Fibroblast of peridontal ligament (primary cell): ENCODE results near the gene RAPGEF5.
A peak's percentile ranks its signal among the peaks of the same experiment; 100 is the strongest.

Experiments used
- DNase-seq: peaks from one replicate; pipeline ENCODE4 v3.0.0-alpha.2; 2010; ENCODE audit errors: extremely low read depth

The RAPGEF5 gene

GRCh38 chr7:22317632-22318031, 39.3 kb downstream of the RAPGEF5 start:
- DNase-seq: no peak

GRCh38 chr7:22316914-22317313, 40.0 kb downstream of the RAPGEF5 start:
- no peak for DNase-seq

GRCh38 chr7:22307816-22308215, 49.1 kb downstream of the RAPGEF5 start:
- no peak for DNase-seq

- no peak for DNase-seq
Observed at GRCh38 chr7:22305706-22306105, 51.2 kb downstream of the RAPGEF5 start.

DNA sequence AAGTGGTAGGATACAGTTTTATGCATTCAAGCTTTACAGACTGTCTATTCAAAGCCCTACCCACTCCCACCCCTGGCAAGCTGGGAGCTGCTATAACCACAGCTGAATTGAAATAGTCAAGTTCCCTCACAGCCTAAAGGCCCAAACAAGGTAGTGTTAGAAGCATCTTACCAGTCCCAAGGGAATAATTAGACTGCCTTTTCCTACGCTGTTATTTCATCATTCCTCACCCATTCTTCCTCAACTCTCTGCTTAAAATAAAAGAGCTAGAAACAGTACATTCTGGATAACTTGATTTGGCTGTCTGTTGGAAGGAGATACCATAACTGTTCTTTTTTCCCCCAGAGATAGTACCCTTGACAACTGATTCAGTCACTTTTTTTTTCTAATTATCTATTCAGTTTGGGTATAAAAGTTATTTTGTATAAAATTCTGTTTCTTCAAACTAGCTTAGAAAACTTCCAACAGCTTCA, 54.0 kb downstream of the RAPGEF5 start:
- DNase-seq: peak; percentile 60

GRCh38 chr7:22302193-22302592, 54.8 kb downstream of the RAPGEF5 start:
- DNase-seq: no peak

DNA sequence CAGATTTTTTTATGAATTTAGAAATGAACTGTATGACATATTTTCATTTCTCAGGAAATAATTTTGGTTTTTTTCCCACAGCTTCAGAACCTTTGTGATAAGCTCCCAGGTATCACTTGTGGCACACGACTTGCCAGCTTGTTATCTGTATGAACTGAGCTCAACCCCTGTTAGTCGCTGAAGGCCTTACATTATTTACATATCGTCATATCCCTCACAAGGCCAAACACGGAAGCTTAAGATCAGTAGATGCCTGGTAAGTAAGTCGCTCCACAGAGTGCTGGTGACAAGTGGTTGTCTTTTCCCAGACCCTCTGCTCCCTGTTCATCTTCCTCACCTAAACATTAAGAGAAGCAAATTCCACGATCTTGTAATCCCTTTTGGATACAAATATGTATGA, 55.2 kb downstream of the RAPGEF5 start:
- no peak for DNase-seq

- DNase-seq: no peak
Observed at GRCh38 chr7:22300839-22301238, 56.1 kb downstream of the RAPGEF5 start.

GRCh38 chr7:22296916-22297315, 60.0 kb downstream of the RAPGEF5 start:
- DNase-seq: peak; percentile 60

DNA sequence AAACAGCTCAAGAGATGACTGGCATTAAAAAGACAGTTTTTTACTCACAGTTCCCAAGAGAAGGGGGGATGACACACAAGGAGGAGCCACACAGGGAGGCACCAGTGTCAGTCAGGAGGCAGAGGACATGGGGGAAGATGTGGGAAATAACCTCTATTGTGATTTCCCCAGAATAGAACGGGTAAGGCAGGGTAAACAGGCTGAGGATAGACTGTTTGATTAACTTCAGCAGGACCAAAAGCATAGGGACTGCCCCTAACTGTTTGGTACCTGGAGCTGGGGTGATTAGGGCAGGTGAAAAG, 60.7 kb downstream of the RAPGEF5 start:
- DNase-seq: no peak

GRCh38 chr7:22295402-22296264, 61.3 kb downstream of the RAPGEF5 start:
- DNase-seq: peak; percentile 62

GRCh38 chr7:22292531-22292930, 64.4 kb downstream of the RAPGEF5 start:
- DNase-seq: no peak

GRCh38 chr7:22291977-22292376, 65.0 kb downstream of the RAPGEF5 start:
- DNase-seq: no peak

- DNase-seq: no peak
Observed at GRCh38 chr7:22288202-22288601, 68.8 kb downstream of the RAPGEF5 start.

DNA sequence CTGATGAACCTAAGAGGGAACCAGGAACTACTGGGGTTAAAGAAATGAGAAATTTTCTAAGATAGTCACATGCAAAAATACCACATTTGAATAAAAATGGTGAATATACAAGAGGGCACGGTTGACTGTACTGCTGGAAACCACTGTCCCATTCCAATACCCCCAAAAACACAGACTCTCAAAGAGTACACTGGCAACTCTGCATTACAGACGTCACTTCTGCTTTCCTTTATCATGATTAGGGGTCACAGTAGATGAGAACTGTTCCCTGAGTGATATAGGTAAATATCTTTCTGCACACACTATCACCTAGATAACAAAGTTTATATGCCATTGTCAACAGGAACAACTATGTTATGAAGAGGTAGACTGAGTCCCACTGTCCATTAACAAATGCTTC, 69.5 kb downstream of the RAPGEF5 start:
- no peak for DNase-seq

GRCh38 chr7:22286436-22286835, 70.5 kb downstream of the RAPGEF5 start:
- peak; percentile 4 for DNase-seq

DNA sequence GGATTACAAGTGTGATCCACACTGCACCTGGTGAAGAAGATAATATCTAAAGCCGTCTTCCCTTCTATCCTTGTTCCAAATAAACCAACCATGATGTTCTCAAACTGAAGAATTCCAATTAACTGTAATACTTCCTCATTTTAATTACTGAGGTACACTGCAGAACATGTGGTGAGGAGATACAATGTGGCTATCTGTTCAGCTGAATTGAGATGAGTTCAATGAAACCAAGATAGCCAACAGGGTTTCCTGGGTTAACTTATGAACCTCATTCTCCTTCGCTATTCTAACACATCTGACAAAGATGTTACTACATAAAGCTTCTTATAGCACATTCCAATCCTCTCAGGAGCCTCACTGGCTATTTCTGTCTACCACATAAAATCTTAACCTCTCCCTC, 75.5 kb downstream of the RAPGEF5 start:
- no peak for DNase-seq

DNA sequence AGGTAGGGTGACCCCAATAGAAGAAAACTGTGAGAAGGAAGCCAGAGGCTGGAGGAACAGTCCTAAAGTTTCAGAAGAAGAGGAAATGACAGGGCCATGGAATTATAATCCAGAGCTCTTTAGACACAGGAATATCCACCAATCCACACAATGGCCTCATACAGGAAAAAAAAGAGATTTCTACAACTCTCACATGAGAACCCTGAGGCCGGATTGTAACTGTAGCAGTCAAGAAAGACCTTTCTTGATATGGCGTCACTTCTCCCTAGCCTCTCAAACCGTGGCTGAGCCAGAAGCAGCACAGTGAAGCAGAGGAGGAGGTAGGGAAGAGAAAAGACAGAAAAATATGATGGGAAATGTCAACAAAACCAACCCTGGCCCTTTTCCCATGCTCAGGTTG, 76.9 kb downstream of the RAPGEF5 start:
- no peak for DNase-seq

- DNase-seq: no peak
Observed at GRCh38 chr7:22278660-22279059, 78.3 kb downstream of the RAPGEF5 start.

DNA sequence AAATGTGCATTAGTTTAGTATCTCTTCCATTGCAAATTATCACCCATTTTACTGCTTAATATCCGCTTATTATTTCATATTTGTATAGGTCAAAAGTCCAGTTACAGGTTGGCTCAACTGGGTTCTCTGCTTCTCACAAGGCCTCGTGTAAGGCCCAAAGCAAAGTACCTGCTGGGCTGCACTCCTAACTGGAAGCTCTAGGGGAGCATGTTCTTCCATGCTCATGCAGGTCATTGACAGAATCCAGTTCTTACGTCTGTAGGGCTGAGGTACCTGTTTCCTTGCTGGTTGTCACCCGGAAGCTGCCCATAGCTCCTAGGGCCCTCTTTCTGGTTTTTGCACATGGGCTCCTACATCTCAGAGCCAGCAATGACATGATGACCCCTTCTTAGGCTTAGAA, 79.6 kb downstream of the RAPGEF5 start:
- no peak for DNase-seq

DNA sequence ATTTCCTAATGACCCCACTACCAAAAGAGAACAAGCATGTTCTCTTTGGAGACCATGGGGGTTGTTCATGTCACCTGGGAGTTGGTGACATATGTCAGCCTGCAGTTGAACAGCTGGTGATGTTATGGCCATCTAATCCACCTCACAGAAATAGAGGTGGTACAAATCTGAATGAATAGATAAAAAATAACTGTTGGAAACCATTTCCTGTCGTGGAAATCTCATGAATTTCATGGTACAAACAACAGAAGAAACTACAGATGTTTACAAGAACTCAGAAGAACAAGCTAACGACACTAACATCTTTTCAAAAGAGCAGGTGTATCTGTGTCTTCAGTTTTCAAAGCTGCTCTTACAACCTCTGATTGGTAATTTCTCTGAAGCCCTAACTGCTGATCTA, 81.3 kb downstream of the RAPGEF5 start:
- no peak for DNase-seq

DNA sequence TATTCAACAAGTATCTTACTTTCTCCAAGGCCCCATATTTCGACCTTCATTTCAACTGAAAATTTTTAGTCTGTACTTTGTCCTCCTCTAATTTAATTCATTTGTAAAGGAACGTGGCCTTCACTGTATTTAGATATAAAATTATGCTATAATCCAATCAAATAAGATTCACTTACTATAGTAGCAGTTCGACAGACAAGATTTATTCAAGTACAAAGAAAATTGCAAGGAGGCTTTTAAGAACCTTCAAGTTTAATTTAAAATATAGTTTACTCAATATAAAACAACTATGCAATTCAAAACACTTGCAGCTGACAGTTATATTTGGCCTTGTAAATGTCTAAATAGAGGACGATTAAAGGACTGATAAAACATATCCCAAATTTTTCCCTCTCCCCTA, 85.6 kb downstream of the RAPGEF5 start:
- DNase-seq: no peak

GRCh38 chr7:22270371-22270770, 86.6 kb downstream of the RAPGEF5 start:
- DNase-seq: no peak

DNA sequence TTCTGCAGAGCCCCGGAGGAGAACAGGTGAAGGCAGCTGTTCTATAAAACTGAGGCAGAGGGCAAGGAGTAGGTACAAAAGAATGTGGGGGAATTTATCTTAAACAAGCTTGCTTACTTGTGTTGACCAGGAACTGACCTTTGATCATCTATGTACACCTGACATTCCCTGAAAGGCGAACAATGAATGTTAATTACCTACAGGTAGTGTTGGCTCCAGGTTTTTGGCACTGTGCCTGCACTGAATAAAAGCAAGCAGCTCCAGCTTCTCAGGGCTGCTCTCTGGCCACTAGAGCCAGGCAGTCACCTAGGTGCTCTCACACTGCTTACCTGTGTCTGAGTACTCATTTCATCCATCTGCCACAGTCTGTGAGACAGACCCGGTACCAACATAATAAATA, 87.0 kb downstream of the RAPGEF5 start:
- no peak for DNase-seq
